GM15510 (cell line): ENCODE results near the gene OCA2.

ENCODE experiments used
- POLR2A ChIP-seq: IDR thresholded peaks from 3 replicates; pipeline ENCODE4 v1.6.1; 2011; ENCODE audit warnings: borderline replicate concordance; ENCODE audit not compliant: insufficient read length; ENCODE audit errors: extremely low read depth

OCA2 gene

GRCh38 chr15:28098766-28099554 is at the start of gene OCA2:
Gene OCA2, minus strand, starts transcription at chr15:28099315. Its CDS starts 17,441 bp downstream, at chr15:28081874.
- no peak for TF ChIP-seq POLR2A

DNA sequence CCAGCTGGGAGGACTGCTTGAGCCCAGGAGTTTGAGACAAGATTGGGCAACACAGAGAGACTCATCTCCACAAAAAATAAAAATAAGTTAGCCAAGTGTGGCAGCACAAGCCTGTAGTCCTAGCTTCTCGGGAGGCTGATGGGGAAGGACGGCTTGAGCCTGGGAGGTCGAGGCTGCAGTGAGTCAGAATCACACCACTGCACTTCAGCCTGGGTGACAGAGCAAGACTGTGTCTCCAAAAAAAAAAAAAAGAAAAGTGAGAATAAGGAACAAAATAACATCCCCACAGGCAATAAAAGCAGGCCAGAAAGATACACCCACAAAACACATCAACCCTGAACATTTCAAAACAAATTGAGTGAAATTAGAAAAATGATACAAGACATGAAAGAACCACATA is 48.7 kb upstream of the OCA2 start:
- no peak for TF ChIP-seq POLR2A

GRCh38 chr15:28140062-28140461 is 40.9 kb upstream of the OCA2 start:
- TF ChIP-seq POLR2A = no peak

DNA sequence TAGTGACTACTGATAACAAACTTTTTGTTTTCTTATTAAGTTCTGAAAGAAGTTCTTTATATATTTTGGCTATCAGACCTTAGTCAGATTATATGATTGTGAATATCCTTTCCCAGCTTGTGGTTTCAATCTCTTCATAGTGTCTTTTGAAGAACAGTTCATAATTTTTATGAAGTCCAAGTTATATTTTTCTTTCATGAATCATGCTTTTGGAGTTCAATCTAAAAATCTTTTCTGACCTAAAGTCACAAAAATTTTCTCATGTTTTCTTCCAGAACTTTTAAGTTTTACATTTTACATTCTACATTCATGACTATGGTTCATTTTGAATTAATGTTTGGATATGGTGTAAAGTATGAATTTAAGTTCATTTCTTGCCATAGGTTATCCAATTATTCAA is 34.2 kb upstream of the OCA2 start:
- no peak for TF ChIP-seq POLR2A

- TF ChIP-seq POLR2A = no peak
These were observed 33.6 kb upstream of the OCA2 start for GRCh38 chr15:28132524-28133275.

DNA sequence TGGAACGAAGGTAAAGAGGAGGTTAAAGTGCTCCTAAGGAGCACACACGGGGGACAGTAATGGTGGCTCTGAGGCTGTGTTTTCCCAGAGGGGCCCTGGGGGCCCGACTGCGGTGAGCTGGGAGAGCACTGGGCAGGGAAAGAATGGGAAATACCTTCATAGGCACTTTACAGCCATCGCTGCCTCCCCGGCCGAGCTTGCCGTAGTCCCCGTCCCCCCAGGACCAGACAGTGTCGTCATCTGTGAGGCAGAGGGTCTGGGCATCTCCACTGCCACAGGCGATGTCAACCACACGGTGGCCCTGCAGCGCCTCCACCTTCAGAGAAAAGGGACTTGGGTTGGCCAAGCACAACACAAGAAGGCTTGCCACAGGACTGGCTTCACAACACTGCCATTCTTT is 32.8 kb upstream of the OCA2 start:
- TF ChIP-seq POLR2A = no peak

- no peak for TF ChIP-seq POLR2A
These were observed 32.3 kb upstream of the OCA2 start for GRCh38 chr15:28131400-28131799.

- no peak for TF ChIP-seq POLR2A
These were observed 31.5 kb upstream of the OCA2 start for GRCh38 chr15:28130651-28131050.

GRCh38 chr15:28129231-28129848 is 30.2 kb upstream of the OCA2 start:
- no peak for TF ChIP-seq POLR2A

GRCh38 chr15:28128031-28128430 is 28.9 kb upstream of the OCA2 start:
- TF ChIP-seq POLR2A = no peak

DNA sequence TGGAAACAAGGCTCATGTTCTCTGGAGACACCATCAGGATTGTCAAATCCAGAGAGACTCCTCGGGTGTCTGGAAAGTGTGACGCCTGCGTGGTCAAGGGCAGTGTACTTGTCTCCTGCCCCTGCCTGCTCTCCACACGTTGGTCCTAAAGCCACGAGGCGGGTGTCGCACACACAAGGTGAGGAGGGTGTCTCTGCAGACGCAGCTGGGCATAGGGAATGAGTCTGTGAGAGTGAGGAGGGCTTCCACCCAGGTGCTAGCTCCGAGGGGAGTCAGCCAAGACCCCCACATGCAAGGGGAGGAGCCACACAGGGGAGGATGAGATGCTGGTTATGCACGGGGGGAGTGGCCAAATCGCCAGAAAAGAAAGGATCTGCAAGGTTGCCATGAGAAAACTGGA is 27.9 kb upstream of the OCA2 start:
- no peak for TF ChIP-seq POLR2A

DNA sequence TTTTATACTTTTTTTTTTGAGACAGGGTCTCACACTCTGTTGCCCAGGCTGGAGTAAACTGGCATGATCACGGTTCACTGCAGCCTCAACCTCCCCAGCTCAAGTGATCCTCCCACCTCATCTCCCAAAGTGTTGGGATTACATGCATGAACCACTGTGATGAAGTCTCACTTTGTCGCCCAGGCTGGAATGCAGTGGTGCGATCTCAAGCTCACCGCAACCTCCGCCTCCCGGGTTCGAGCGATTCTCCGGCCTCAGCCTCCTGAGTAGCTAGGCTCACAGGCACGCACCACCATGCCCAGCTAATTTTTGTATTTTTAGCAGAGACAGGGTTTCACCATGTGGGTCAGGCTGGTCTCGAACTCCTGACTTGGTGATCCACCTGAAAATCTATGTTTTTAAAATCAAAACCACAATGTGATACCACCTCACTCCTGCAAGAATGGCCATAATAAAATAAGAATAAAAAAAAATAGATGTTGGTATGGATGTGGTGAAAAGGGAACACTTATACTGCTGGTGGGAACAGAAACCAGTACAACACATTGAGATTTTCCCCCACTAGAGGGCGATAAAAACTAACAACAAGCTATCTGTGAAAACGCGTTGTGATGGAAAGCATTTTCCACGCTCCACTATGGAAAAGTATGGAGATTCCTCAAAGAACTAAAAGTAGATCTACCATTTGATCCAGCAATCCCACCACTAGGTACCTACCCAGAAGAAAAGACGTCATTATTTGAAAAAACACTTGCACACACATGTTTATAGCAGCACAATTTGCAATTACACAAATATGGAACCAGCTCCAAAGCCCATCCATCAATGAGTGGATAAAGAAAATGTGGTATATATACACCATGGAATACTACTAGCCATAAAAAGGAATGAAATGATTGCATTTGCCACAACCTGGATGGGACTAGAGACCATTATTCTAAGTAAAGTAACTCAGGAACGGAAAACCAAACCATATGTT is 26.8 kb upstream of the OCA2 start:
- no peak for TF ChIP-seq POLR2A

DNA sequence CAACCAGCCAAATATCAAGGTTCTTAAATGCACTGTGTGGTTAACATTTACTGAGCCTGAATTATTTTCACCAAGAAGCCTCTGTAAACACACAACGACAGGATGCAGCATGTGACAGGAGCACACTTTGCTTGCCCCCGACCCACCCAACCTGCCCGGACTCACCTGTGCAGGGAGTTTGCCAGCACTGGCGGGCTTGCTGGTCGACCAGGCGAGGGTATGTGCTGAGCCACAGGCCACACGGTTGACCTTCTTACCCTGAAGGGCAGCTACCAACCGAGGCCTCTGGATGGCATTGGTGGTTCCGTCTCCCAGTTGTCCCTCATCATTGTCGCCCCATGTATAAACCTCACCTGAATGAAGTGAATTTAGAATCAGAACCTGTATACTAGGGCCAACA is 25.7 kb upstream of the OCA2 start:
- TF ChIP-seq POLR2A = no peak

- TF ChIP-seq POLR2A = no peak
These were observed 24.4 kb upstream of the OCA2 start for GRCh38 chr15:28123408-28124023.

DNA sequence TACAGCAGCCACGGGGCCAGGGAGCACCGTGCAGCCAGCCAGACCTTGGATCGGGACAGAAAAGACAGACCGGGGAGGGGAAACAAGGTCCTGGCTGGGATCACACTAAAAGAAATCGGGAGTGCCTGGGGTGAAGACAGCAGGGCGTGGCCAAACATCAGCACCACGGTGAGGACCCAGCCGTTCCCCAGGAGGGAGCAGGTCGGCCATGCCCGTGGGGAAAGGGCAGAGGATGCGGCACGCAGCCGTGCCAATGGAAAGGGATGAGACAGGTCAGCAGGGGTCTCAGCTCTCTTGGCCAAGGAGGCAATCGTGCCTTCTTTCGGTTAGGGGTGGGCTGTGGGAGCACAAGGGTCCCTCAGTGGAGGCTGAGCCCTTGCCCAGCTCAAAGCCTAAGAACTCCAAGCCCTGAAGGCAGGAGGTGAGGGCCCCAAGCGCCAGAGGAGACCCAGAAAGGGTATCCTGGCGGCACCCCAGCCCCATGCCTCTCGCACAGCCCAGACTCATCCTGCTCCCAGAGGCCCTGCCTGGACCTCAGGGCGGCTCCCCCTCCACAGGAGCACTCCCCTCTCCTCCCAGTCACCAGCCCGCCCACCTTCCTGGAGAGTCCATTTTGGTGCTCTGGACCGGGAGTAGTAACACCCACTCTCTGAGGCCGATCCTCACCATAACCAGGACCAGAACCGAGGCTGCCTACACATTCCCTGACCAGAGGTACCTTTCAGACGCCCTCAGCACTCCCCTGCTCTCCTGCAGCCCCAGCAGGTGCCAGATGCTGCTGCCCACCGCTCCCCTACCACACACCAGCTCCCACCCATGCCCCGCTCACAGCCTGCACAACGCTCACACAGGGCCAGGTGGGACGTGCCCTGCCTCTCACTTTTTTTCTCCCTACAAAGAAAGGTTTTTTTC is 23.2 kb upstream of the OCA2 start:
- no peak for TF ChIP-seq POLR2A
